OCI-LY7 (cell line): ENCODE data around the gene FCAR.
"Not testable (repeated sequence)": the region's sequence is repeated elsewhere in the genome, so short reads cannot be mapped to it uniquely, and the experiment has no call there.

Experiments used
- CTCF ChIP-seq: fragments of 200-600 bp; sonication (generic); conservative IDR thresholded peaks from 2 replicates; pipeline ENCODE4 v1.5.1; 2014; ENCODE audit warnings: mild to moderate bottlenecking, antibody characterized with exemption, low read length, moderate library complexity, mixed read lengths
- EZH2phosphoT487 ChIP-seq: fragments of 200-600 bp; sonication (generic); IDR thresholded peaks from 2 replicates; pipeline ENCODE4 v1.6.1; 2018; ENCODE audit warnings: low read depth, borderline replicate concordance, mild to moderate bottlenecking, mixed run types, antibody characterized with exemption, low read length, moderate library complexity, mixed read lengths

- TF ChIP-seq CTCF, EZH2phosphoT487: not testable (repeated sequence)
These were observed 48.7 kb upstream of the FCAR start for GRCh38 chr19:54825326-54825725.
